Measurements from ENCODE around the gene GARNL3. TPM values are rescaled to one million over a fixed set of nuclear protein-coding genes. Genes with fewer than 3 reads are reported as not detected.

GARNL3 gene
- total RNA-seq, 4 donors from 2014 or later: 11.9 to 19.1 (median 16.5) TPM

- H3K4me3 ChIP-seq (ENCODE audit: low read depth, poor library complexity, severe bottlenecking): peak overlapping the region; percentile 39
- 9 to 12% methylated on average over 40 to 50 of the region's 53 CpGs for whole genome bisulfite sequencing, 2 donors
- TF ChIP-seq POLR2A (IDR thresholded peaks at IDR 0.05) (no peak), CTCF (IDR thresholded peaks at IDR 0.05) (no peak)
- intact Hi-C loops (cut with DNase I; ENCODE audit: low total_unique reads): no loop called here
- DNase-seq (ENCODE audit: low spot score in 2 of 2): peak; percentile 96 to 99
Observed at GRCh38 chr9:127244609-127245601, 19.7 kb upstream of the GARNL3 start.

- intact Hi-C loops (cut with DNase I; ENCODE audit: low total_unique reads): no loop called here
- TF ChIP-seq CTCF (IDR thresholded peaks at IDR 0.05): no peak
- TF ChIP-seq POLR2A (IDR thresholded peaks at IDR 0.05): no peak
- 84 to 88% methylated on average over 8 of the region's 8 CpGs for WGBS, 2 donors
- peak overlapping the region; percentile 39 for H3K4me3 ChIP-seq (ENCODE audit: low read depth, poor library complexity, severe bottlenecking)
- DNase-seq (ENCODE audit: low spot score in 2 of 2): no peak
Observed at GRCh38 chr9:127245637-127246164, 18.9 kb upstream of the GARNL3 start.

- DNase-seq (ENCODE audit: low spot score in 2 of 2): no peak
- no peak for TF ChIP-seq CTCF (IDR thresholded peaks at IDR 0.05)
- no peak for TF ChIP-seq POLR2A (IDR thresholded peaks at IDR 0.05)
- WGBS, 2 donors: 69 to 77% methylated on average over 3 of the region's 3 CpGs
- H3K4me3 ChIP-seq (ENCODE audit: low read depth, poor library complexity, severe bottlenecking): no peak overlapping the region
- intact Hi-C loops (cut with DNase I; ENCODE audit: low total_unique reads): no loop called here
Observed at GRCh38 chr9:127248241-127248640, 16.3 kb upstream of the GARNL3 start.

GRCh38 chr9:127249877-127250276, 14.7 kb upstream of the GARNL3 start:
- 86 to 88% methylated on average over 5 of the region's 5 CpGs for WGBS, 2 donors
- no peak overlapping the region for H3K4me3 ChIP-seq (ENCODE audit: low read depth, poor library complexity, severe bottlenecking)
- DNase-seq (ENCODE audit: low spot score in 2 of 2): no peak
- intact Hi-C loops (cut with DNase I; ENCODE audit: low total_unique reads): no loop called here
- no peak for TF ChIP-seq CTCF (IDR thresholded peaks at IDR 0.05)
- TF ChIP-seq POLR2A (IDR thresholded peaks at IDR 0.05): no peak

GRCh38 chr9:127250896-127251391, 13.6 kb upstream of the GARNL3 start:
- WGBS, 2 donors: 89 to 92% methylated on average over 3 of the region's 3 CpGs

More at GRCh38 chr9:127250896-127251391, 13.6 kb upstream of the GARNL3 start:
- no peak overlapping the region for H3K4me3 ChIP-seq (ENCODE audit: low read depth, poor library complexity, severe bottlenecking)
- TF ChIP-seq POLR2A (IDR thresholded peaks at IDR 0.05) (no peak), CTCF (IDR thresholded peaks at IDR 0.05) (no peak)
- intact Hi-C loops (cut with DNase I; ENCODE audit: low total_unique reads): no loop called here
- no peak for DNase-seq (ENCODE audit: low spot score in 2 of 2)
